LNCaP clone FGC (cell line): ENCODE results near the gene CHPF2.

Source experiments
- DNase-seq: peaks from one replicate; pipeline ENCODE4 v3.0.0-alpha.2; 2011; ENCODE audit warnings: low read depth
- H3K4me3 ChIP-seq: 2 replicates; pipeline ENCODE4 v1.5.1; 2011; ENCODE audit warnings: mild to moderate bottlenecking, low read depth, low read length, control low read depth
- TF ChIP-seq, protein P1 (sequence below): IDR thresholded peaks from 2 replicates; pipeline ENCODE4 v1.5.1; 2012; ENCODE audit warnings: mild to moderate bottlenecking; ENCODE audit not compliant: control insufficient read depth, insufficient read depth; ENCODE audit errors: extremely low read depth

CHPF2 gene

DNA sequence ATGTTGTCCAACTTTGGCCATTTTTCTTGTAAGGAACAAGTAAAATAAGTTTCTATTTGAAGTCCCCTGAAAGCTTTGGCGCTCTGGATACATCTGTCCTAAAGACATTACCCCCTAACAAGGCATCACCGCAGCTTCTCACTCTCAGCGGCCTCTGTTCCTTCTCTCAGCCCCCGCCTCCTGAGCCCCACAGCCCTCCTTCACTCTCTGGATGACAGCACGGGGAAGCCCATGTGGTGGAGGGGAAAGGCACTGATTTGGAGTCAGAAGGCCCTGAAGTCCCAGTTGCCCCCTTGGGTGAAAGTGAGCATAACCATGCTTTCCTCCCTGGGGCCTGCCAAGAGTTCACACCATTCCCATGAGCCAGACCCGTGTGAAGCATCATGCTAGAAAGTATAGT, 26.6 kb upstream of the CHPF2 start:
- no peak for DNase-seq
- no peak overlapping the region for H3K4me3 ChIP-seq
- TF ChIP-seq, protein P1, sequence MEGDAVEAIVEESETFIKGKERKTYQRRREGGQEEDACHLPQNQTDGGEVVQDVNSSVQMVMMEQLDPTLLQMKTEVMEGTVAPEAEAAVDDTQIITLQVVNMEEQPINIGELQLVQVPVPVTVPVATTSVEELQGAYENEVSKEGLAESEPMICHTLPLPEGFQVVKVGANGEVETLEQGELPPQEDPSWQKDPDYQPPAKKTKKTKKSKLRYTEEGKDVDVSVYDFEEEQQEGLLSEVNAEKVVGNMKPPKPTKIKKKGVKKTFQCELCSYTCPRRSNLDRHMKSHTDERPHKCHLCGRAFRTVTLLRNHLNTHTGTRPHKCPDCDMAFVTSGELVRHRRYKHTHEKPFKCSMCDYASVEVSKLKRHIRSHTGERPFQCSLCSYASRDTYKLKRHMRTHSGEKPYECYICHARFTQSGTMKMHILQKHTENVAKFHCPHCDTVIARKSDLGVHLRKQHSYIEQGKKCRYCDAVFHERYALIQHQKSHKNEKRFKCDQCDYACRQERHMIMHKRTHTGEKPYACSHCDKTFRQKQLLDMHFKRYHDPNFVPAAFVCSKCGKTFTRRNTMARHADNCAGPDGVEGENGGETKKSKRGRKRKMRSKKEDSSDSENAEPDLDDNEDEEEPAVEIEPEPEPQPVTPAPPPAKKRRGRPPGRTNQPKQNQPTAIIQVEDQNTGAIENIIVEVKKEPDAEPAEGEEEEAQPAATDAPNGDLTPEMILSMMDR = no peak

DNA sequence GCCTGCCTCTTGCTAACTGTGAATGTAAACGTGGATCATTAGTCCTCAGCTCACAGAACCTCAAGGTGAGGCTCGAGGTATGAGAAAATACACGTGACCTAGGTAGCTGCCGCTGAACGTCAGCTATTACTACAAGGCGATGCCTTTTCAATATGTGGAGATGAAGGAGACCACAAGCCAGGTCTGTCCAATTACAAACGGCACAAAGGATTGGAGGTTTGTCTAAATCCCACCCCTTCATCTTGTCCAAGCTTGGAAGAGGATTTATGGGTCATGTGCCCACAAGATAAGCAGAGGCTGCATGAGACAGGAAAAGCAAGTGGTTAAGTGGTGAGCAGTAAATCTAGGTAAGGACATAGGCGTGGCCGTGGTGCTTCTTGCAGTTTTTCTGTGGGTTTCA, 25.4 kb upstream of the CHPF2 start:
- DNase-seq = no peak

DNA sequence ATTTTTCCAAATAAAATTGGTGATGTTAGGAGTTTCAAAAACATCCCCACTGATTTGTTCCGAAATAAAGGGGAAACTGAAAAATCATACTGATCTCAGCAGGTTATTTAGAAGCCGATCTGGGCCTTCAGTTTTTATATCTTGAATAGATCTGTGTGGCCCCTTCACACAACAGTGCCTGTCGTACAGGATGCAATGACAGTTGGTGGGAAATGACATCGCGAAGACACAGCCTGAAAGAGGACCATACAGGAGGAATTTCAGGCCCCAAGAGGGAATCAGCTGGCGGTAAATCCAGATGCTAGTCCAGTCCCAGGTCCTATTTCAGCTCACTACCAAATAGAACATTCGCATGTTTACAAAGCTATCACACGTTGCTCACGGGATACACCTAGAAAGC, 25.0 kb upstream of the CHPF2 start:
- TF ChIP-seq, protein P1 = no peak
- H3K4me3 ChIP-seq = no peak overlapping the region
- DNase-seq = no peak

More for the DNA sequence above, 25.4 kb upstream of the CHPF2 start:
- TF ChIP-seq, protein P1 = no peak
- no peak overlapping the region for H3K4me3 ChIP-seq

DNA sequence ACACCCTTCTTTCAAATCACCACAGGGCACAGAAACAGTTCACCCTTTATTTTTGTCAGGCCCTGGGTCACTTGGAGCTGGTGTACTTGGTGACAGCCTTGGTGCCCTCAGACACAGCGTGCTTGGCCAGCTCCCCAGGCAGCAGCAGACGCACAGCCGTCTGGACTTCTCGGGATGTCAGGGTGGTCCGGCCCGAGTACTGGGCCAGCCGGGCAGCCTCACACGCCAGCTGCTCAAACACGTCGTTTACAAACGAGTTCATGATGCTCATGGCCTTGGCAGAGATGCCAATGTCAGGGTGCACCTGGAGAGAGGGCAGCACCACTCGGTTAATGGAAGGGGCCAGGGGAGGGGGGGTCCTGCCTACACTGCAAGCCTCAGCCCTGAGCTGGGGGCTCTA, 24.5 kb upstream of the CHPF2 start:
- DNase-seq = no peak
- no peak overlapping the region for H3K4me3 ChIP-seq
- TF ChIP-seq, protein P1 = no peak

DNA sequence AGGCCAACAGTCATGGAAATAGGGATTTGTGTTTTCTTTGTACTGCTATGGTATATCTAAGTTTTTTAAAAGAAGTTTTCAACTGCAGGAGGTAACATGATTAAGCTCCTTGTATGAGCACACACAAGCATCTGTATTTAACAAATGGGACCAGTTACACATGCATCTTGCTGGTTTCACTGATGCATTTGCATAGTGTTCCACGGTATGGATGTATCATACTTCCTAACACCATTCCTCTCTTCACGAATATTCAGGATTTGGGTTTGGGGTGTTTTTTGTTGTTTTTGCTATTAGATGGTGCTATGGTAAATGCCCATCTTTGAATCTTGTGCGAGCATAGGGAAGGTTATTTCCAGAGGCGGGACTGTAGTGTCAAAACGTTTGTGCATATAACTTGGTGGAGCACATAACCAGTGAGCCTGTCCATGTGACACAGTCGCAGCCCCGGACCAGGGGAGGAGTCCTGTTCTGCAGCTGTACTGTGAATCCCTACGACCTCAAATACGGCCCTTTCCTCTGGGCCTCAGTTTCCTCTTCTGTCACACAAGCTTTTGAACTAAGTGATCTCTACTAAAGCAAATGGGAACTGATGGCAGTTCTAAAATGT, 23.9 kb upstream of the CHPF2 start:
- TF ChIP-seq, protein P1 = no peak
- H3K4me3 ChIP-seq = no peak overlapping the region
- DNase-seq = no peak

DNA sequence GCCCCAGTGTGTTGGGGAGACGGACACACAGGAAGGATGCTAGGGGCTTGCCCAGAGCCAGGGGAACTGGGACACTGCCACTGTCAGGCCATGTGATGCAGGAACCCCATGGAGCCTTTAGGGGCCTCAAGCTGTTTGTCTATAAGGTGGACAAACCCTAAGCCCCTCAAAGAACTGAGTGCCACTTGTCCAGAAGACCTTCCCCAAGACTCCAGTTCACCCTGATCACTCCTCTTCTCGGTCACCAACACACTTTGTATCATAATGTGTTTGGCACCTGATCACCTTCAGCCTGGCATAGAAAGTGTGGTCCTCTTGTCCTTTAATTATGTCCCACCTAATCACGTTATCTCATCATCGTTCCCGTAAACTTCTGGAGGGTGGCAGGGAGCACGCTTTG, 22.7 kb upstream of the CHPF2 start:
- TF ChIP-seq, protein P1 = no peak
- no peak for DNase-seq

More for the DNA sequence above, 22.7 kb upstream of the CHPF2 start:
- no peak overlapping the region for H3K4me3 ChIP-seq
